ENCODE data around the gene ATP8A1.
"Not testable (repeated sequence)": the region's sequence is repeated elsewhere in the genome, so short reads cannot be mapped to it uniquely, and the experiment has no call there.

ATP8A1 gene

DNA sequence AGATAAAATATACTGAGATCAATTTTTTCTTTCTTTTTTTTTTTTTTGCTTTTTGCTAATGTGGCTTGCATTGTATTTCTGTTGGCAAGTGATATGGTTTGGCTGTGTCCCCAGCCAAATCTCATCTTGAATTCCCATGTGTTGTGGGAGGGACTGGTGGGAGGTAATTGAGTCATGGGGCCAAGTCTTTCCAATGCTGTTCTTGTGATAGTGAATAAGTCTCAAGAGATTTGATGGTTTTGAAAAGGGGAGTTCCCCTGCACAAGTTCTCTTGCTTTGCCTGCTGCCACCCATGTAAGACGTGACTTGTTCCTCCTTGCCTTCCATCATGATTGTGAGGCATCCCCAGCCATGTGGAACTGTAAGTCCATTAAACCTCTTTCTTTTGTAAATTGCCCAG, 195.7 kb downstream of the ATP8A1 start:
- not testable (repeated sequence) for FAIRE-seq

DNA sequence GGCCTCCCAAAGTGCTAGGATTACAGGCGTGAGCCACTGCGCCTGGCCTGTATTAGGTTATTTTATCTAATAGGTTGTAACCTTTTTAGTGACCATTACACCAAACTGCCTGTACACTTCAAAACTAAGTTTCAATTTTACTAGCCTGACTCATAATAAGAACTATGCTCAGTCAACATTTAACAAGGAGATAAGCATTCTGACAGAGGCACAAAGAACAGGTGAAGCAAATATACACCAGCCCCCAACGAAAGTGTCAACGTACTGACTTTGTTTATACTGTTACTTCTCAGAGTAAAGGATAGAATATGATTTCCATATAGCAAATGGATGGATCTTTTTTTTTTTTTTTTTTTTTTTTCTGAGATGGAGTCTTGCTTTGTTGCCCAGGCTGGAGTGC, 196.9 kb downstream of the ATP8A1 start:
- FAIRE-seq, result no peak

- FAIRE-seq, result no peak
Measured at GRCh38 chr4:42458657-42459056, 198.2 kb downstream of the ATP8A1 start.

DNA sequence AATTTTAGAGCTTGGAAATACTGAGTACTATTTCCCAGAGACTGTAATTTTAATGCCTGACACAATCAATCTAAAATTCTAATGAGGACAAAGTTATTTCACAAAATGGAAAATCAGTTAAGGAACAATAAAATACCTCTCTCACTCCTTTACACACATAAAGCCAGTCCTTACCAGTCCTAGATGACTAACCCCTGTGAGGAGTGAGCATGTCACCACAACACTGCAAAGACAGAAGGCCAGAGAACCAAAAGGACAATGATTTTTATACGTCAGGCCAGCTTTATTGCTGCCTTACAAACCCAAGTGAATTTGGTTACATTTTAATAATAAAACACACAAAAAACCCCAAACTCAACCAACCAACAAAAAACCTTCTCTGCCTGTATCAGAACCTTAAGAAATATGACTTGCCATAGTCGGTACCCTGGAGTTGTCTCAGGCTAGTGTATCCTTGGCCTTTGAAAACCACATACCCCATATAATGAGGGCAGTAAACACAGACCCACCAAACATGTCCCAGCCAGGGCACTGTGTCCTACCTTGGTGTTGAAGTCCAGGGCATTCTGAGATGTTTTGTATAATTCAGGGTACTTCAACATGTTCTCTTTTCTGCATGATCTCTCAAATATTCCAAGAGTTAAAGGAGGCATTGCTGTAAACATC, 202.0 kb downstream of the ATP8A1 start:
- no peak for FAIRE-seq

- no peak for FAIRE-seq
Measured at GRCh38 chr4:42453612-42454011, 203.3 kb downstream of the ATP8A1 start.

DNA sequence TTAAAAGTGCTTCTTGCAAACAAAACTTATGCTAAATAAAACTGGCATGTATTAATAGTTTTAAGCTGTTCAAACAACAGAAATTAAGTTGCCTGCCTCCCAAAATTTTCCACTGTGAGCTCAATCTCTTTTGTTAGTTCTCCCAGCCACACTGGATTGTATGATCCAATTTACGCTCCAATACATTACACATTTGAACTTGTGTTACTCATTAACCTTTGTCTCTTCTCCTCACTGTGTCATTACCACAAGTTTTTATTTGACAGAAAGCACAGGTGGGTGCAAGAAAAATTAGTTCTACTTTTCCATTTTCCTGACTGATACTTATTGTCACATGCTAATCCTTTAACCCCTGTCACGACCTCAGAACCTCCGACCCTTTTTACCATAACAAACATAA, 204.1 kb downstream of the ATP8A1 start:
- no peak for FAIRE-seq

GRCh38 chr4:42446823-42447222, 210.1 kb downstream of the ATP8A1 start:
- FAIRE-seq, result no peak

DNA sequence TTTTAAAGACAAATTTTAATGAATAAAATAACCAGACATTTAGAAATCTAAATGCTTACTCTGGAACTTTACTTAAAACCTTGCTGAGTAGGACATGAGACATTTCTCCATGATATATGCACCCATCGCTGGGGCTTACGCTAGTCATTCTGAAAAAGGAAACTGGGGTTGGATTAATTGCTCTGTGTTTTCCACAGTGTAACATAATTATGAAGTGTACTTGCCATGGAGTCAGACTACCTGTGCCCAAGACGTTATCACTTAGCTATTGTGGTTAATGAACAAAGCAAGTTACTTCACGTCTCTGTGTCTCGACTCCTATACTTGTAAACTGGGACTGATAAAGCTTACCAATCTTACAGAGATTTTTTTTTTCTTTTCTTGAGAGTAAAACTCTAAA, 211.9 kb downstream of the ATP8A1 start:
- no peak for FAIRE-seq

- FAIRE-seq, result no peak
Measured at GRCh38 chr4:42442601-42443000, 214.3 kb downstream of the ATP8A1 start.

DNA sequence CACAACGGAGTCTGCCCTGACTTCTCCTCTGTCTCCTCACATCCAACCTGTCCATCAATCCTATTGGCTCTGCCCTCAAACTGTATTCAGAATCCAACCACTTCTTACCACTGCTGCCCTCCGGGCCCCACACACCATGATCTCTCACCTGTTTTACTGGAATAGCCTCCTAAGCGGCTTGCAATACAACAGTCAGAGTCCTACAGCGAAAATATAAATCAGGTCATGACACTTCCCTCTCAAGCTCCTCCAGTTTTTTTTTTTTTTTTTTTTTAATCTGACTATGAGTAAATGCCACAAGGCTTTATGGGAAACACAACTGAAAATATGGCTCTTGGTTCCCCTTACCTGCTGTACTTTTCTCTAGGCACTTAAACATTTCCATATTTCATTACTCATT, 216.8 kb downstream of the ATP8A1 start:
- FAIRE-seq, result no peak

- no peak for FAIRE-seq
Measured at GRCh38 chr4:42436928-42437565, 219.9 kb downstream of the ATP8A1 start.

- FAIRE-seq, result no peak
Measured at GRCh38 chr4:42428036-42428435, 228.9 kb downstream of the ATP8A1 start.

GRCh38 chr4:42425146-42426065, 231.5 kb downstream of the ATP8A1 start:
- FAIRE-seq, result no peak

DNA sequence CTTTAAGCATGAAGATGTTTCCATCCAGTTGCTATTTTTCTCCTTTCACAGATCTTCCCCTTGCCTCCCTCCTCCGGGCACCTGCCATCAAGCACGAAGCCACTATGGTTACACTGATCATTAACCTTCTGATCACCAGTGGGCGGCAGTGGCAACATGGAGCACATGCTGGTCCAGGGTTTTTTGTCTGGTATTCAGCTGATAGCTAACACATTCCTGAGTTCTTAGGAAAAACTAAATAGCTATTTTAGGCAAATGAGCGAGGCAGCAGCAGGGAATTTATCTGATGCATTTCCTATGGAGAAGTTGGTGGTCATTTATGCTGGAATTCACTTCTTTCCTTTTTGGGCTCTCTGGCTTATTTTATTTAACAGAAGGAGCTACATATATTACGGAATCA, 236.8 kb downstream of the ATP8A1 start:
- FAIRE-seq, result no peak

GRCh38 chr4:42417550-42417949, 239.4 kb downstream of the ATP8A1 start:
- no peak for FAIRE-seq

DNA sequence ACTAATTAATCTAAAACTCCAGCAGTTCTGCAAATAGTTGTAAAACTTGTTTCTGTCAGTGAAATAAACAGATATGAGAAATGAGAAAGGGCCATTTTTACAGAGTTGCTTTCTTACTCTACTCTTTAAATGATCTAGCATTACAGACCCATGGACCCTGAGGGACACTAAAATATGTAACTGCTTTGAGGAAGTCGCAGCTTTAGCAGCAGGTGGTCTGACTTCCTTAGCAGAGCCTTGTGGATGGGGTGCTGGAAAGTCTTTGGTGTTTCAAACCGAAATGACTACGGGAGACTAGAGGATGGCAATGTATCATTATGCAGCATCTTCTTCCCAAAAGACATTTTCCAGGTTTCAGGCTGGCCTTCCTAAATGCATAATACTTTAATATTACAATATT, 240.9 kb downstream of the ATP8A1 start:
- no peak for FAIRE-seq

DNA sequence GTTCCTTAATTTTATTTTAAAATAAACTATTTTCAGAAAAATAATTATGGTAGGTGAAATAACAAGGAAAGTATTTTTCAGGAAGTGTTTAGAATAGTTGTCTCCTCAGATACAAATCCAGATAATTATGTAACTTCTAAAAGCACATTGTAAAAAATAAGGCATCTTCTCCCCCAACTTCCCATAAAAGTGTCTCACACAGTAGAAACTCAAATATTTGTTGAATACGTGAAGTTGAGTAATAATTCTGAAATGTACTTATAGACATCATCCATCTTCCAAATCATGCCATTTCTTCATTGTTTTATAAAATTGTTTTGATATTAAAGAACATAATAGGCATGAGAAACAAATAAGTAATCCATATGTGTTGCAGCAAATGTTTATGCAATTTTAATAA, 241.6 kb downstream of the ATP8A1 start:
- FAIRE-seq, result no peak

DNA sequence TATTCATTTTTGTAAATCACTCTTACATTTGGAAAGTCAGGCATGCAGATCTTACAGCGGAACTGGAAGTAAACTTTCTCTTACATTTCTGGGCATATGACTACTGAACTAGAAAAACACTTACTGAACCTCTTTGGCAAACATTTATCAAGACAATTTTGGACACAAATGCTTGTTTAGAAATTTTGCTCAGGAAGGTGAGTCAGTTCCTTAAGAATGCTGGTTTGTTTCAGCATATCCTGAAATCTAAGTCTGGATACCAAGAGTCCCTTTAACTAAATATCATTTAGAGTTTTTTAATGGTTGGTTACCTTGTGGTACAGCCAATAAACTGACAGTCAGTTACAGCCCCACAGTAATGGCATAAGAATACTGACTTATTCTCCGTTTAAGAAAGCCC, 244.7 kb downstream of the ATP8A1 start:
- FAIRE-seq, result no peak

DNA sequence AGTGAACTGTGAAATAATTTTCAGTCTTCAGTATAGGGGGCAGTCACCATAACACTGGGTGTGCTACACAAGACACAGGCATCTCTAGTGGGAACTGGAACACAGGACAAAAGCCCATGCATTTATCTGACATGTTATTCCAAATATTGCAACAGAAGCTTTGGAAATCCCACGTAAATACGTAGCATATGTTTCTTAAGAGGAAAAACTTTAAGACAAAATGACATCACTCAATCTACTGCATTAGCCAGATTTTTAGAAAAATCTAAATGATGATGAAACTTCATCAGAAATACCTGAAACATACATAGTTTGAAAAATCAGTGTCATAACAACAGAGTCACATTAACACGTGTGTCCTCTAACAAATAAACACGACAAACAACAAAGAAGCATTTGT, 245.1 kb downstream of the ATP8A1 start:
- no peak for FAIRE-seq

GRCh38 chr4:42410446-42410845, 246.5 kb downstream of the ATP8A1 start:
- FAIRE-seq, result no peak

DNA sequence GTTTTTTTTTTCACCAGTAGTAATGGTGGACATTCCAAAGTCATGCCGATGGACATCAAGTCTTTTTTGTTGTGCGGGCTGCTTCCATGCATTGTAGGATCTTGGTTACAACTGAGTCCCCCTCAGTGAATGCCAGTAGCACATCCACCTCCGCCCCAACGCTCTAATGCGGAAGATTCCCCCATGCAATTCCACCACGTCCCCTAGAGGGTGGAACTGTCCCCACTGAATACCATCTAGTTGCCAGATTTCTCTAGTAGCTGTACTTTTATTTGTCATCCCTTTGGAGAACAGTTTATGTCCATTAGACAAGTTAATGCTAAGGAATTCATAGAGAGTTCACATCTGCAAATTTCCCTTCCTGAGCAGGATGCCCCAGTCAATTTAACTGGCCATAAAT, 252.9 kb downstream of the ATP8A1 start:
- FAIRE-seq, result no peak

GRCh38 chr4:42401171-42401570, 255.7 kb downstream of the ATP8A1 start:
- no peak for FAIRE-seq

DNA sequence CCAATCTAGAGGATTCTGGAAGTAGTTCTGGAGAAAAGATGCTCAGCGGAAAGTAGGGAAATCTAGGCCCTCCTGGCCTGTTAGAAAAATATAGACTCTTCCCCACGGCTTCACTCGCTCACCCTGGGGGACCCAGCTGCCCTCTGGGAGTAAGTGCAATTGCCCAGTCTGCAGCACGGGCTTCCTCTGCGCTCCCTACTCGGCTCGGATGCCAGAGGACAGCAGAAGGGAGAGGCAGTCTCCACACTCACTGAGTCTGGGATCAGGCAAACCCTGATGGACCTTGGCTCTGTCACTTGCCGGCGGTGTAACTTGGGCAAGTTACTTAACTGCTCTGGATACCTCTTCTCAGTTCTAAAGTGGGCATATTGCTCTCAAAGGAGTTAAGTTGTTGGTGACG, 257.5 kb downstream of the ATP8A1 start:
- no peak for FAIRE-seq

DNA sequence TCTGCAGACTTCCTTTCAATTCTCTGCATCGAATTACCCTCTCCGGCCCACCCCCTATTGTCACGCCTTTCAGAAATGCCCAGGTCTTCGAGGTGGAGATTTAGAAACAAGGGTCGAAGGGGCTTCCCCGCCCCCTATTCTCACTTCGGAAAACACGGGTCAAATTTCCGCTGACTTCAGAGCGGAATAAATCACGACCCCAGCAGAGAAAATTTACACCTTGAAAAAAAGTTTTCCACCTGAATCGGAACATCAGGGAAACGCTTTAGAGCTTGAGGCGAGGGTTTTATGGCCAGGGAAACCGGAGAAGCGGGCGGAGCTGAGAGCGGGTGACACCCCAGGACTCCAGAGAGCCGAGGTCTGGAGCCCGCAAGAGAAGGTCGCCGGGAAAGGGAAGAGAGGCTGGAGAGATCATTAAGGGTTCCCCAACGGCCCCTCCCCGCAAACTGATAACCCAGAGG, 258.0 kb downstream of the ATP8A1 start:
- FAIRE-seq, result no peak

Measured in endometrium (tissue), 2 donors.